KG1 (cell line): ENCODE data around the gene PRDX2.

Experiments
- DNase-seq: peaks from one replicate; lab custom pipeline; 2025; lab: John Stamatoyannopoulos, UW

The PRDX2 gene

DNA sequence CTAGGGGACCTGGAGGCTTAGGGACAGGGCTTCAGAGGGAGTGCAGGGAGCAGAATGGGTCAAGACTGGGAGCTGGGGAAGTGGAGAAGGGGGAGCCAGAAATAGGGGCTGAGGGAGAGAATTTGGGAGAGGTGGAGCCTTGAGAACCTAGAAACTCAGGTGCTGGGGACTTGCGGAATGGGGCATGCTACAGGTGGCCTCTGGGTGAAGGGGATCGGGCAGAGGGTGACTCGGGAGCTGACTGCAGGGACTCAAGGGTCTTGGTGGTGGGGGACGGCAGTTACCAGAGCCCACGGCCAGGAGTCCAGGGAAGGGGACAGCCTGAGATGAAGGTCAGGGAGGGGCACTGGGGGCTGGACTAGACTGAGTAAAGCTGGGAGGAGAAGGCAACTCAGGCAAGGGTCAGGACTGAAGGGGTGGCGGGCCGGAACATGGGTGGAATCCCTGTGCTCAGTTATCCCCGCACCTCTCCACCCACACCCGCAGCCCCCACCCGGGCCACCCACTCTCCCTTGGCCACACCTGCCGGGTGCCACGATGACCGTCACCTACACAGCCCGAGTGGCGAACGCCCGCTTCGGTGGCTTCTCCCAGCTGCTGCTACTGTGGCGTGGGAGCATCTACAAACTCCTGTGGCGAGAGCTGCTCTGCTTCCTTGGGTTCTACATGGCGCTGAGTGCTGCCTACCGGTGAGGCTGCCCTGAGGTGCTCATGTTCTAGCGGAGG is 49.4 kb downstream of the PRDX2 start:
- no peak for DNase-seq

- no peak for DNase-seq
Measured at GRCh38 chr19:12751635-12752034, 50.0 kb downstream of the PRDX2 start, which contains the start of gene BEST2. Gene BEST2 (plus strand): TSS chr19:12751791. CDS start chr19:12752593, 802 bp downstream.

- no peak for DNase-seq
Measured at GRCh38 chr19:12750851-12751250, 50.7 kb downstream of the PRDX2 start.

- DNase-seq, result no peak
Measured at GRCh38 chr19:12749938-12750521, 51.6 kb downstream of the PRDX2 start.

- no peak for DNase-seq
Measured at GRCh38 chr19:12748489-12748888, 53.1 kb downstream of the PRDX2 start.
